ENCODE data around the gene PGAM2. TPM values are rescaled to one million over a fixed set of nuclear protein-coding genes. Genes with fewer than 3 reads are reported as not detected.

The PGAM2 gene
- total and polyA plus RNA-seq, 2 of the 13 experiments (the other 11 are each of a cell fraction or from before 2014, with no cell fraction given) = 0.22 TPM; not detected in 1

GRCh38 chr7:44018857-44019807 is 46.2 kb downstream of the PGAM2 start (continued):
- TF ChIP-seq ARID5B (CRISPR knock-in tag; IDR thresholded peaks at IDR 0.05) (peak; percentile 53; the same call in 1 of the 2 replicates), MXD3 (CRISPR knock-in tag; IDR thresholded peaks at IDR 0.05) (peak; percentile 53; the same call in 1 of the 2 replicates), FOXC1 (CRISPR knock-in tag; IDR thresholded peaks at IDR 0.05; ENCODE audit: borderline replicate concordance) (peak; percentile 80; the same call in 1 of the 2 replicates), ZFP36L1 (CRISPR knock-in tag; IDR thresholded peaks at IDR 0.05) (0 out of 2 replicates have a peak, but pooled peaks have one; percentile 31), ZNF768 (CRISPR knock-in tag; IDR thresholded peaks at IDR 0.05) (peak; percentile 29; the same call in 1 of the 2 replicates), PHF8 (CRISPR knock-in tag; IDR thresholded peaks at IDR 0.05) (peak; percentile 92), SNAPC5 (CRISPR knock-in tag; IDR thresholded peaks at IDR 0.05; ENCODE audit: borderline replicate concordance) (0 out of 2 replicates have a peak, but pooled peaks have one; percentile 37), GMEB1 (CRISPR knock-in tag; IDR thresholded peaks at IDR 0.05; ENCODE audit: borderline replicate concordance) (peak; percentile 85), ARHGAP35 (CRISPR knock-in tag; IDR thresholded peaks at IDR 0.05; ENCODE audit: borderline replicate concordance) (0 out of 2 replicates have a peak, but pooled peaks have one; percentile 52), HDAC2 (CRISPR knock-in tag; IDR thresholded peaks at IDR 0.05) (peak; percentile 84), SNAPC2 (CRISPR knock-in tag; IDR thresholded peaks at IDR 0.05) (0 out of 2 replicates have a peak, but pooled peaks have one; percentile 62), RBM39 (IDR thresholded peaks at IDR 0.05; ENCODE audit: low read depth, low read length, poor library complexity, severe bottlenecking) (peak; percentile 60), YEATS2 (CRISPR knock-in tag; IDR thresholded peaks at IDR 0.05; ENCODE audit: borderline replicate concordance) (peak; percentile 93), TFDP2 (CRISPR knock-in tag; IDR thresholded peaks at IDR 0.05) (peak; percentile 79), ZNF275 (CRISPR knock-in tag; IDR thresholded peaks at IDR 0.05; ENCODE audit: borderline replicate concordance) (peak; percentile 87; the same call in 1 of the 2 replicates), KLF16 (CRISPR knock-in tag; IDR thresholded peaks at IDR 0.05) (peak in 1 of 2 experiments; percentile 96; a peak in 2 of 4 replicates), ZIK1 (CRISPR knock-in tag; IDR thresholded peaks at IDR 0.05; ENCODE audit: borderline replicate concordance, low read depth) (peak; percentile 86; the same call in 1 of the 2 replicates), ZNF605 (CRISPR knock-in tag; IDR thresholded peaks at IDR 0.05) (peak; percentile 58; the same call in 1 of the 2 replicates)

Measured in HepG2 (cell line).